Upper lobe of left lung (tissue), 6 donors: ENCODE data around the gene NELFB. TPM values are rescaled to one million over a fixed set of nuclear protein-coding genes. Genes with fewer than 3 reads are reported as not detected.

Experiments
- ATAC-seq, 2 donors: fragments of 200-7000 bp; cut with Tn5 transposase; one replicate each; pipeline ENCODE4 v1.9.1; 2022; ENCODE audit warnings: mild to moderate bottlenecking in 2 of 2, moderate library complexity in 2 of 2; ENCODE audit not compliant: low FRiP score in 2 of 2
- DNase-seq, 2 donors: peaks; one replicate each; pipeline ENCODE4 v3.0.0-alpha.2; 2019 to 2020
- H3K27ac ChIP-seq, 4 donors: fragments of 200-600 bp; sonication (generic); one replicate each; pipeline ENCODE4 v1.5.1; 2016 to 2019
- H3K27me3 ChIP-seq, 4 donors: fragments of 200-600 bp; sonication (generic); one replicate each; pipeline ENCODE4 v1.5.1; 2017 to 2019
- H3K36me3 ChIP-seq, 4 donors: fragments of 200-600 bp; sonication (generic); one replicate each; pipeline ENCODE4 v1.5.1; 2016 to 2019
- H3K4me1 ChIP-seq, 4 donors: fragments of 200-600 bp; sonication (generic); one replicate each; pipeline ENCODE4 v1.5.1; 2018 to 2019
- H3K4me3 ChIP-seq, 4 donors: fragments of 200-600 bp; sonication (generic); one replicate each; pipeline ENCODE4 v1.5.1; 2017 to 2019; ENCODE audit warnings: mild to moderate bottlenecking in 2 of 4, moderate library complexity in 1 of 4
- H3K9me3 ChIP-seq, 4 donors: fragments of 200-600 bp; sonication (generic); one replicate each; pipeline ENCODE4 v1.5.1; 2018 to 2019
- CTCF ChIP-seq, 6 experiments: fragments of 450-650 bp in 4 of 6; fragments of 200-600 bp in 2 of 6; sonication (generic) in 2 of 6; IDR thresholded peaks; one replicate each; pipeline ENCODE4 v1.5.1; 2016 to 2019; ENCODE audit warnings: antibody characterized with exemption in 6 of 6
- EP300 ChIP-seq, 4 donors: sonication (generic); formaldehyde crosslinking; IDR thresholded peaks; one replicate each; pipeline ENCODE4 v1.5.1; 2017; ENCODE audit warnings: antibody characterized with exemption in 4 of 4, control low read depth in 2 of 4
- POLR2A ChIP-seq, 4 donors: fragments of 450-650 bp; IDR thresholded peaks; one replicate each; pipeline ENCODE4 v1.5.1; 2016 to 2017; ENCODE audit warnings: antibody characterized with exemption in 4 of 4, mild to moderate bottlenecking in 2 of 4
- POLR2AphosphoS5 ChIP-seq, 2 donors: sonication (generic); formaldehyde crosslinking; IDR thresholded peaks; one replicate each; pipeline ENCODE4 v1.5.1; 2017; ENCODE audit warnings: antibody characterized with exemption in 2 of 2
- WGBS, 2 donors: methylation state at CpG; one replicate each; pipeline ENCODE4 v1.1.5; 2017 to 2018; 5-methylcytosine and 5-hydroxymethylcytosine counted together
- total RNA-seq, 6 donors: library from RNA; depleted of rRNA in 4 of 6; stranded (reverse); fragments of >200 nt in 4 of 6; gene quantifications; one replicate each; pipeline versions ENCODE4 v1.1.0 to v1.2.1, GENCODE V29; 2016 to 2021
- donor health status: DM: no; HTN: no; CAD: no; lungs with moderate emphysema.
- donor health status: DM: no; HTN: yes; CAD: no; lungs with severe emphysema.

The NELFB gene
- total RNA-seq, 6 donors from 2014 or later, result 31.8 to 55.6 (median 49.8) TPM

GRCh38 chr9:137308057-137308619 is 53.0 kb downstream of the NELFB start:
- Histone ChIP-seq H3K27me3 (peaks cover 0 to 7% (median 0%) of the 10 kb centered on the region in 4 donors), H3K4me3 (no peak overlapping the region), H3K36me3 (no peaks in the 10 kb centered on the region), H3K27ac (no peak overlapping the region), H3K4me1 (peaks cover 43 to 56% (median 45%) of the 10 kb centered on the region in 4 donors), H3K9me3 (no peaks in the 10 kb centered on the region)
- 67 to 83% methylated on average over 12 to 20 of the region's 20 CpGs for WGBS, 2 donors
- TF ChIP-seq EP300 (IDR thresholded peaks at IDR 0.05) (no peak), POLR2AphosphoS5 (IDR thresholded peaks at IDR 0.05) (no peak), POLR2A (IDR thresholded peaks at IDR 0.05) (no peak), CTCF (IDR thresholded peaks at IDR 0.05) (no peak)
- no peak for ATAC-seq
- no peak for DNase-seq

GRCh38 chr9:137309368-137310188 is 54.5 kb downstream of the NELFB start:
- TF ChIP-seq CTCF (IDR thresholded peaks at IDR 0.05) (no peak), POLR2A (IDR thresholded peaks at IDR 0.05) (no peak), POLR2AphosphoS5 (IDR thresholded peaks at IDR 0.05) (no peak), EP300 (IDR thresholded peaks at IDR 0.05) (no peak)
- Histone ChIP-seq H3K27me3 (peaks cover 0 to 7% (median 0%) of the 10 kb centered on the region in 4 donors), H3K4me3 (no peak overlapping the region), H3K9me3 (no peaks in the 10 kb centered on the region), H3K36me3 (no peaks in the 10 kb centered on the region), H3K4me1 (peaks cover 30 to 50% (median 31%) of the 10 kb centered on the region in 4 donors), H3K27ac (no peak overlapping the region)
- DNase-seq (peak; percentile 18 to 57), ATAC-seq (no peak)
- 88 to 92% methylated on average over 9 to 15 of the region's 15 CpGs for WGBS, 2 donors

GRCh38 chr9:137310189-137311052 is 55.3 kb downstream of the NELFB start:
- WGBS, 2 donors, result 84 to 85% methylated on average over 9 to 20 of the region's 20 CpGs

GRCh38 chr9:137311171-137311985 is 56.3 kb downstream of the NELFB start:
- H3K36me3 ChIP-seq, result no peaks in the 10 kb centered on the region
- no peaks in the 10 kb centered on the region for H3K9me3 ChIP-seq
- 51 to 90% methylated on average over 2 to 12 of the region's 27 CpGs for WGBS, 2 donors
- ATAC-seq (no peak), DNase-seq (peak; percentile 53 to 91)
- TF ChIP-seq CTCF (IDR thresholded peaks at IDR 0.05) (no peak), POLR2A (IDR thresholded peaks at IDR 0.05) (no peak), POLR2AphosphoS5 (IDR thresholded peaks at IDR 0.05) (no peak), EP300 (IDR thresholded peaks at IDR 0.05) (no peak)
- no peak overlapping the region for H3K4me3 ChIP-seq
- peak overlapping the region in 2 of 4 donors; percentile 31 to 34 for H3K27ac ChIP-seq
- peaks cover 0 to 13% (median 4%) of the 10 kb centered on the region in 4 donors for H3K27me3 ChIP-seq
- H3K4me1 ChIP-seq, result peaks cover 24 to 50% (median 26%) of the 10 kb centered on the region in 4 donors

More at GRCh38 chr9:137310189-137311052, 55.3 kb downstream of the NELFB start:
- Histone ChIP-seq H3K4me3 (no peak overlapping the region), H3K9me3 (no peaks in the 10 kb centered on the region), H3K4me1 (peaks cover 24 to 50% (median 26%) of the 10 kb centered on the region in 4 donors), H3K36me3 (no peaks in the 10 kb centered on the region), H3K27me3 (peaks cover 0 to 7% (median 0%) of the 10 kb centered on the region in 4 donors), H3K27ac (no peak overlapping the region)
- ATAC-seq (no peak), DNase-seq (peak; percentile 20 to 57)
- TF ChIP-seq POLR2A (IDR thresholded peaks at IDR 0.05) (no peak), POLR2AphosphoS5 (IDR thresholded peaks at IDR 0.05) (no peak)
